Measurements from ENCODE around the gene TDRD5. TPM values are rescaled to one million over a fixed set of nuclear protein-coding genes. Genes with fewer than 3 reads are reported as not detected.

TDRD5 gene
- total RNA-seq, 2 donors from 2014 or later = not detected

DNA sequence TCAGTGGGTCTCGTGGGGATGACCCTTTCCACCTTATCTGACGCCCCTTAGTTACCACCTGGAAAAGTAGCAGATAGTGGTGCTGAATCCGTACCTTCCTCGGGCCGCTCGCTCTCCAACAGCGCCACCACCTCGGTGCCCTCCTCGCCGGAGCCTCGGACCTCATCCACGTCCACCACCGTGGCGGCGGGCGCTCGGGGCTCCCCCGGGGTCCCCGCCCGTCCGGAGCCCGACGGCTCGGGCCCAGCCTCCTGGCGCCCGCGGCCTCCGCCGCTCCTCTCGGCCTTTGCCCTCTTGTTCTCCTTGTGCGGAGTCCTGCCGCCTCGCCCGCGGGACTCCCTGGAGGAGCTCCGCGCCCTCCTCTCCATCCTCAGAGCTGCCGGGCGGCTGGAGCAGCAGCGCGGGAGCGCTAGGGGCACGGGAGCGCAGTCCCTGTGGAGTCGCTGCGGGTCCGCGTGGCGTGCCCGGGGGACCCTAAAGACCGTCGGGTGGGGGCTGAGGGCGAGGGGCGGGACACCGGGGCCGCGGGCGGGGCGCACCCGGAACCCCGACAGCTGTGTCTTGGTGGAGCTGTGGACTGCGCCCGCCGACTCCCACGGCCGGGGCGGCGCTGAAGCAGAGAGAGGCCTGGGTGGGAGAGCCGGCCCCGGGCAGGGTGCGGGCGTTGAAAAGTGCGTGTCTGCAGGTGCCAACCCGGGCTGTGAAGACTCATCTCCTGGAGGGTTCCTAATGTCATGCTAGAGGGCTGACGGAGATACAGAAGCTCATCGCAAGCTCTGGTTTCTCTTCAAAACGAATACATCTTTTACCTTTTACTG lies 15.9 kb upstream of the TDRD5 start, which contains the start of gene NPHS2:
Gene NPHS2, minus strand, starts transcription at position 452 of the 818 bp plus-strand sequence. Its CDS starts 84 bp downstream, at position 368.
- Histone ChIP-seq H3K27me3 (peaks cover 0 to 11% of the 10 kb centered on the region in 2 donors), H3K4me3 (no peak within 1 kb of the TSS), H3K27ac (no peak within 1 kb of the TSS), H3K36me3 (replicated peaks in 1 of 2; ENCODE audit: insufficient read depth in 1 of 2, low read depth in 2 of 2) (no peaks in the 10 kb centered on the region), H3K9me3 (no peaks in the 10 kb centered on the region), H3K4me1 (peaks cover 8% of the 10 kb centered on the region)
- peak in 1 of 4 donors; percentile 4 for DNase-seq
- ATAC-seq = no peak
- TF ChIP-seq, protein P1, sequence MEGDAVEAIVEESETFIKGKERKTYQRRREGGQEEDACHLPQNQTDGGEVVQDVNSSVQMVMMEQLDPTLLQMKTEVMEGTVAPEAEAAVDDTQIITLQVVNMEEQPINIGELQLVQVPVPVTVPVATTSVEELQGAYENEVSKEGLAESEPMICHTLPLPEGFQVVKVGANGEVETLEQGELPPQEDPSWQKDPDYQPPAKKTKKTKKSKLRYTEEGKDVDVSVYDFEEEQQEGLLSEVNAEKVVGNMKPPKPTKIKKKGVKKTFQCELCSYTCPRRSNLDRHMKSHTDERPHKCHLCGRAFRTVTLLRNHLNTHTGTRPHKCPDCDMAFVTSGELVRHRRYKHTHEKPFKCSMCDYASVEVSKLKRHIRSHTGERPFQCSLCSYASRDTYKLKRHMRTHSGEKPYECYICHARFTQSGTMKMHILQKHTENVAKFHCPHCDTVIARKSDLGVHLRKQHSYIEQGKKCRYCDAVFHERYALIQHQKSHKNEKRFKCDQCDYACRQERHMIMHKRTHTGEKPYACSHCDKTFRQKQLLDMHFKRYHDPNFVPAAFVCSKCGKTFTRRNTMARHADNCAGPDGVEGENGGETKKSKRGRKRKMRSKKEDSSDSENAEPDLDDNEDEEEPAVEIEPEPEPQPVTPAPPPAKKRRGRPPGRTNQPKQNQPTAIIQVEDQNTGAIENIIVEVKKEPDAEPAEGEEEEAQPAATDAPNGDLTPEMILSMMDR (IDR thresholded peaks at IDR 0.05) = no peak
- TF ChIP-seq POLR2A (IDR thresholded peaks at IDR 0.05) = no peak
- intact Hi-C loops (cut with DNase I) = no loop called here
- 7 to 12% methylated on average over 11 to 48 of the region's 77 CpGs for WGBS, 2 donors

DNA sequence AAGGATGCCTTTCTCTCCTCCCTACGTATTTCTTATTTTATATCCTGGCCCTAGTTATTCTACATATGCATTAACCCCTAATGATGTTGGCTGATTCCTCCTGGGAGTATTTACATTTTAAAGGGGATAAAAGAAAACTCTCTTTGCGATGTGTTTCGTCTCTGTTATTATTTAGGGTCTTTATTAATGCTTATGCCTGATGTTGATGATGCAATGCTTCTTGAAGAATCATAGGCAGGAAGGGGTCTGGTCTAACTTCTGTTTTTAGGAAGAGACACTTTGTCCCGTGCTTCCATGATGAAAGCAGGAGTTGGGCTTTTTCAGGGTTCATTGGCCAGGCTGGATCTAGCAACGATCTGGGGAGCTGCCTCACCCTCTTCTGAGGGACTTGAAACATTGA lies 15.1 kb upstream of the TDRD5 start:
- intact Hi-C loops (cut with DNase I) = no loop called here
- 38 to 39% methylated on average over 5 of the region's 5 CpGs for WGBS, 2 donors
- H3K36me3 ChIP-seq (replicated peaks in 1 of 2; ENCODE audit: insufficient read depth in 1 of 2, low read depth in 2 of 2) = no peaks in the 10 kb centered on the region
- H3K9me3 ChIP-seq = no peaks in the 10 kb centered on the region
- H3K27me3 ChIP-seq = peaks cover 0 to 11% of the 10 kb centered on the region in 2 donors
- no peak for TF ChIP-seq POLR2A (IDR thresholded peaks at IDR 0.05)
- TF ChIP-seq, protein P1 (IDR thresholded peaks at IDR 0.05) = no peak
- ATAC-seq = no peak
- peaks cover 8% of the 10 kb centered on the region for H3K4me1 ChIP-seq
- no peak overlapping the region for H3K4me3 ChIP-seq
- DNase-seq = no peak
- no peak overlapping the region for H3K27ac ChIP-seq

DNA sequence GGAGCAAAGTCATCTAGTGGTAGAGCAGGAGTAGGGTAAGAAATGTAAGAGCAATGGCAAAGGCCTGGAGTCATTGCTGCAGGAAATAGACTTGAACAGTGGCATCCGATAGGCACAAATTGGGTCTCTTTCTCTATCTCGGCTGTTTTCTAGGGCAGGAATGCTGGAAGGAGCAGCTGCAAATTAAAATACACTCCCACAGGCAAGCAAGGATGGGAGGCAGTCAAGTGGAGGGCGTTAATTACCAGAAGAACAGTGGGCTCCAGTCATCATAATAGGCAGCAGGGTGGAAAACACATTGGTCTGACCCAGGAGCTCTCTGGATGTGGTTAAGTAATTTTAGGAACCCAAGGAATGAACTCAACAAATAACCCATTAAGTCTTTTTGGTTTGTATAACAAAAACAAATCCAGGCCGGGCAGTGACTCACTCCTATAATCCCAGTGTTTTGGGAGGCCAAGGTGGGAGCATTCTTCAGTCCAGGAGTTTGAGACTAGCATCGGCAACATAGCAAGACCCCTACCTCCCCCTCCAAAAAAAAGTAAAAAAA lies 7.8 kb upstream of the TDRD5 start:
- no peak for DNase-seq
- Histone ChIP-seq H3K27me3 (no peaks in the 10 kb centered on the region), H3K36me3 (replicated peaks in 1 of 2; ENCODE audit: insufficient read depth in 1 of 2, low read depth in 2 of 2) (no peaks in the 10 kb centered on the region), H3K9me3 (peaks cover 0 to 5% (median 0%) of the 10 kb centered on the region in 3 donors), H3K27ac (no peak overlapping the region), H3K4me3 (no peak overlapping the region), H3K4me1 (peaks cover 15% of the 10 kb centered on the region)
- ATAC-seq = no peak
- TF ChIP-seq, protein P1 (IDR thresholded peaks at IDR 0.05) = no peak
- TF ChIP-seq POLR2A (IDR thresholded peaks at IDR 0.05) = no peak
- WGBS, 2 donors = 79 to 80% methylated on average over 5 of the region's 5 CpGs
- intact Hi-C loops (cut with DNase I) = loop anchor here (10.0 kb wide), 1 partner anchor 329 kb away; no protein-coding TSS in a partner anchor

DNA sequence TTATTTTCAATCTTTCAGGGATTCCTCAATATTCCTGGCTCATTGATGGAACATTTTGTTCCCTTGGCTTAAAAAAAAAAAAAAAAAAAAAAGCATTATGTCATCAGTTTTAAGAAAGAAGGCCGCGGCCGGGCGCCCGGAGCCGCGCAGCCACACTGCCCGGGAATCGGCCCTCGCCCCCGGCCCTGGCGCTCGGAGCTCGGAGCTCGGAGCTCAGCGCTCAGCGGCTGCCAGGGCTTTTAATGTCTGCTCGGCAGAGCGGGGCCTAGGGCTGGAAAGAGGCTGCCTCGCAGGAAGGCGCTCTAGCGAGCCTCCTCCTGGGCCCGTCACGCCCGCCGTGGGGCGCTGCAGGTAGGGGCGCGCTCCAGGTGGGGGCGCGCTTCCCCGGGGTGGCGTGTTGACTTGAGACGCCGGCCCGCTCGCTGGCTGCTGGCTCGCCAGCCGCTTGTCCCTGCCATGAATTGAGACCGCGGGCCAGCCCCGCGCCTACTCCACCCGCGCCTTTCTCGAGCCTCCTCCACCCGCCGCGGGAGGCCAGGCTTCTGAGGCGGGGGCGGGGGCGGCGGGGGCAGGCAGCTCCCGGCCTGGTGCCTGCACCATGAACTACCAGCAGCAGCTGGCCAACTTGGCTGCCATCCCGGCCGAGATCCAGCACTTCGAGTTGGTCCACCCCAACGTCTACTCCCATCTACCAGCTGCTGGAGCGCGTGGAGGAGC lies 5.4 kb upstream of the TDRD5 start:
- DNase-seq = peak; percentile 75 to 90 (median 80)

More for the DNA sequence above, 5.4 kb upstream of the TDRD5 start:
- Histone ChIP-seq H3K4me3 (no peak overlapping the region), H3K9me3 (peaks cover 0 to 5% (median 0%) of the 10 kb centered on the region in 3 donors), H3K4me1 (peaks cover 16% of the 10 kb centered on the region), H3K27ac (peak overlapping the region; percentile 58 to 88 (median 86)), H3K36me3 (replicated peaks in 1 of 2; ENCODE audit: insufficient read depth in 1 of 2, low read depth in 2 of 2) (no peaks in the 10 kb centered on the region), H3K27me3 (no peaks in the 10 kb centered on the region)
- TF ChIP-seq POLR2A (IDR thresholded peaks at IDR 0.05) = peak; percentile 30 to 69 (median 63)
- TF ChIP-seq, protein P1 (IDR thresholded peaks at IDR 0.05) = peak; percentile 59 to 82 (median 71)
- intact Hi-C loops (cut with DNase I) = loop anchor here (10.0 kb wide), 1 partner anchor 331 kb away; no protein-coding TSS in a partner anchor
- peak; percentile 91 for ATAC-seq
- WGBS, 2 donors = 2 to 4% methylated on average over 27 to 60 of the region's 60 CpGs

Measured in body of pancreas (tissue), 4 donors.